Activated CD8-positive, alpha-beta memory T cell treated with anti-CD3 and anti-CD28 coated beads, Interleukin-2, amount 50 U/mL, for 1 hour (primary cell): Measurements from ENCODE around the gene ADAM15.

ENCODE experiments used
- DNase-seq: peaks from one replicate; pipeline ENCODE4 v3.0.0-alpha.2; 2020; ENCODE audit errors: extremely low read depth

ADAM15 gene

GRCh38 chr1:155086128-155086741 is 35.1 kb downstream of the ADAM15 start:
- no peak for DNase-seq

GRCh38 chr1:155086856-155087535 is 35.9 kb downstream of the ADAM15 start:
- no peak for DNase-seq

- DNase-seq, result no peak
Measured at GRCh38 chr1:155091071-155092051, 40.2 kb downstream of the ADAM15 start.

- no peak for DNase-seq
Measured at GRCh38 chr1:155092131-155092530, 41.0 kb downstream of the ADAM15 start.

GRCh38 chr1:155092641-155093040 is 41.5 kb downstream of the ADAM15 start:
- no peak for DNase-seq

GRCh38 chr1:155093911-155094621 is 43.0 kb downstream of the ADAM15 start:
- no peak for DNase-seq

GRCh38 chr1:155094622-155094948 is 43.5 kb downstream of the ADAM15 start:
- no peak for DNase-seq

- DNase-seq, result no peak
Measured at GRCh38 chr1:155099331-155099730, 48.2 kb downstream of the ADAM15 start.

- DNase-seq, result no peak
Measured at GRCh38 chr1:155103325-155103724, 52.2 kb downstream of the ADAM15 start.

- no peak for DNase-seq
Measured at GRCh38 chr1:155104605-155105534, 53.8 kb downstream of the ADAM15 start.

- no peak for DNase-seq
Measured at GRCh38 chr1:155105604-155106011, 54.5 kb downstream of the ADAM15 start.

GRCh38 chr1:155106862-155107261 is 55.7 kb downstream of the ADAM15 start:
- no peak for DNase-seq

GRCh38 chr1:155107309-155108264 is 56.5 kb downstream of the ADAM15 start:
- DNase-seq, result no peak

- DNase-seq, result no peak
Measured at GRCh38 chr1:155108296-155108695, 57.2 kb downstream of the ADAM15 start.

- DNase-seq, result no peak
Measured at GRCh38 chr1:155110381-155110780, 59.3 kb downstream of the ADAM15 start.

- no peak for DNase-seq
Measured at GRCh38 chr1:155110826-155111225, 59.7 kb downstream of the ADAM15 start.
